ENCODE measurements around the gene TNFSF15. TPM values are rescaled to one million over a fixed set of nuclear protein-coding genes. Genes with fewer than 3 reads are reported as not detected.

Gene TNFSF15
- total RNA-seq, 1 experiment from 2014 or later = 0.55 TPM

GRCh38 chr9:114853071-114853855 is 47.4 kb upstream of the TNFSF15 start:
- Histone ChIP-seq H2AFZ (no peak overlapping the region), H3K4me1 (replicated peaks; ENCODE audit: insufficient read depth) (peaks cover 17% of the 10 kb centered on the region), H3K9me3 (ENCODE audit: insufficient read depth, low read depth) (peaks cover 3% of the 10 kb centered on the region; the same call in 1 of the 2 replicates), H4K20me1 (ENCODE audit: insufficient read depth) (no peaks in the 10 kb centered on the region), H3K79me2 (ENCODE audit: low read depth) (no peaks in the 10 kb centered on the region), H3K27me3 (ENCODE audit: insufficient read depth, low read depth) (no peaks in the 10 kb centered on the region), H3F3A (ENCODE audit: insufficient read depth, low read depth) (no peaks in the 10 kb centered on the region), H3K27ac (no peak overlapping the region), H3K36me3 (ENCODE audit: low read depth) (no peaks in the 10 kb centered on the region), H3K4me2 (no peak overlapping the region), H3K4me3 (no peak overlapping the region), H3K9me2 (ENCODE audit: insufficient read depth) (no peaks in the 10 kb centered on the region)
- TF ChIP-seq CTCF (conservative IDR thresholded peaks at IDR 0.05) = no peak
- TF ChIP-seq EZH2 (IDR thresholded peaks at IDR 0.05; ENCODE audit: low read depth) = no peak
- POLR2A ChIA-PET (ENCODE audit: unreplicated experiment) = no interaction called here
- DNase-seq = no peak
- intact Hi-C loops (cut with micrococcal nuclease; ENCODE audit: unreplicated experiment) = no loop called here
- CTCF ChIA-PET = no interaction called here
- BruUV-seq (replicated peaks) = no TSS peak

- Histone ChIP-seq H3K79me2 (ENCODE audit: low read depth) (no peaks in the 10 kb centered on the region), H3K27me3 (ENCODE audit: insufficient read depth, low read depth) (no peaks in the 10 kb centered on the region), H3K9me3 (ENCODE audit: insufficient read depth, low read depth) (peaks cover 3% of the 10 kb centered on the region; the same call in 1 of the 2 replicates), H3K27ac (no peak overlapping the region), H3K4me3 (no peak overlapping the region), H2AFZ (no peak overlapping the region), H3K36me3 (ENCODE audit: low read depth) (no peaks in the 10 kb centered on the region), H4K20me1 (ENCODE audit: insufficient read depth) (no peaks in the 10 kb centered on the region), H3K4me2 (peak overlapping the region; percentile 4; the same call in 1 of the 2 replicates), H3K9me2 (ENCODE audit: insufficient read depth) (no peaks in the 10 kb centered on the region), H3K4me1 (replicated peaks; ENCODE audit: insufficient read depth) (peaks cover 17% of the 10 kb centered on the region), H3F3A (ENCODE audit: insufficient read depth, low read depth) (no peaks in the 10 kb centered on the region)
- TF ChIP-seq CTCF (conservative IDR thresholded peaks at IDR 0.05) (no peak), EZH2 (IDR thresholded peaks at IDR 0.05; ENCODE audit: low read depth) (no peak)
- intact Hi-C loops (cut with micrococcal nuclease; ENCODE audit: unreplicated experiment) = no loop called here
- CTCF ChIA-PET = no interaction called here
- peak in 1 of 2 experiments; percentile 57 for DNase-seq
- no TSS peak for BruUV-seq (replicated peaks)
- POLR2A ChIA-PET (ENCODE audit: unreplicated experiment) = no interaction called here
Measured at GRCh38 chr9:114852050-114852594, 46.3 kb upstream of the TNFSF15 start.

- Histone ChIP-seq H3K36me3 (ENCODE audit: low read depth) (no peaks in the 10 kb centered on the region), H3K27me3 (ENCODE audit: insufficient read depth, low read depth) (no peaks in the 10 kb centered on the region), H3K9me3 (ENCODE audit: insufficient read depth, low read depth) (peaks cover 3% of the 10 kb centered on the region; the same call in 1 of the 2 replicates), H3K4me3 (no peak overlapping the region), H3F3A (ENCODE audit: insufficient read depth, low read depth) (no peaks in the 10 kb centered on the region), H3K9me2 (ENCODE audit: insufficient read depth) (no peaks in the 10 kb centered on the region), H4K20me1 (ENCODE audit: insufficient read depth) (no peaks in the 10 kb centered on the region), H3K79me2 (ENCODE audit: low read depth) (no peaks in the 10 kb centered on the region), H3K4me1 (replicated peaks; ENCODE audit: insufficient read depth) (peaks cover 17% of the 10 kb centered on the region), H3K4me2 (no peak overlapping the region), H2AFZ (no peak overlapping the region), H3K27ac (no peak overlapping the region)
- BruUV-seq (replicated peaks) = no TSS peak
- intact Hi-C loops (cut with micrococcal nuclease; ENCODE audit: unreplicated experiment) = no loop called here
- TF ChIP-seq CTCF (conservative IDR thresholded peaks at IDR 0.05) = no peak
- DNase-seq = no peak
- ChIA-PET CTCF (no interaction called here), POLR2A (ENCODE audit: unreplicated experiment) (no interaction called here)
Measured at GRCh38 chr9:114851306-114851705, 45.5 kb upstream of the TNFSF15 start.

Measured in PC-9 (cell line).